Mesothelial cell of epicardium (in vitro differentiated cells): ENCODE data around the gene PSD2. TPM values are rescaled to one million over a fixed set of nuclear protein-coding genes. Genes with fewer than 3 reads are reported as not detected.

Source experiments
- DNase-seq, 2 experiments: peaks; one replicate each; pipeline ENCODE4 v3.0.0; 2021; ENCODE audit warnings: low spot score in 2 of 2; ENCODE audit not compliant: unreplicated experiment in 2 of 2
- H3K27ac Mint-ChIP-seq: 2 replicates; pipeline ENCODE4 v1.8.0; 2021; ENCODE audit warnings: mixed read lengths
- H3K27me3 Mint-ChIP-seq: 2 replicates; pipeline ENCODE4 v1.8.0; 2021; ENCODE audit warnings: low read depth, mixed read lengths
- H3K36me3 Mint-ChIP-seq: 2 replicates; pipeline ENCODE4 v1.8.0; 2021; ENCODE audit warnings: mixed read lengths
- H3K4me1 Mint-ChIP-seq: 2 replicates; pipeline ENCODE4 v1.8.0; 2021; ENCODE audit warnings: mixed read lengths
- H3K4me3 Mint-ChIP-seq: 2 replicates; pipeline ENCODE4 v1.8.0; 2021; ENCODE audit warnings: mild to moderate bottlenecking, moderate library complexity, mixed read lengths
- H3K9me3 Mint-ChIP-seq: 2 replicates; pipeline ENCODE4 v1.8.0; 2021; ENCODE audit warnings: mixed read lengths
- total RNA-seq: library from RNA; stranded (reverse); gene quantifications from 3 replicates; pipeline ENCODE4 v1.2.1, GENCODE V29; 2021
- TF ChIP-seq, protein P1 (sequence below): fragments of 200-600 bp; sonication (generic); IDR thresholded peaks from one replicate; pipeline ENCODE4 v1.5.0; 2021; ENCODE audit warnings: antibody characterized with exemption; ENCODE audit not compliant: unreplicated experiment

Gene PSD2
- total RNA-seq, 1 donor from 2014 or later, result 0.78 TPM

DNA sequence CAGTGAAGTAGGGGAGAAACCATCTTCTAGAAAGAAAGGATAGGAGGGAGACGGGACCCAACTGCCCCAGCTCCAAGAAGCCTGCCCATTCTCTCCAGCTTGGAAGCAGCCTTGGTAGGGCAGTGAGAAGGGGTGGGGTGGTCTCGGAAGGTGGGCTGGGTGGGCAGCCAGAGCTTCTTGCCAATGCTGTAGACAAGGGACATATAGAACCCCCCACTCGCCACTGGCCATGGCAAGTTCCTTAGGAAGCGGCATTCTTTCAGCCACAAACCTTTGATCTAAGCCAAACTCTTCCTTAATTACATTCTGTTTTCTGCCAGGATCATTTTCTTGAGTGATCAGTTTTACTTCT is 90.2 kb downstream of the PSD2 start:
- H3K36me3 Mint-ChIP-seq, result no peaks in the 10 kb centered on the region
- TF ChIP-seq, protein P1, sequence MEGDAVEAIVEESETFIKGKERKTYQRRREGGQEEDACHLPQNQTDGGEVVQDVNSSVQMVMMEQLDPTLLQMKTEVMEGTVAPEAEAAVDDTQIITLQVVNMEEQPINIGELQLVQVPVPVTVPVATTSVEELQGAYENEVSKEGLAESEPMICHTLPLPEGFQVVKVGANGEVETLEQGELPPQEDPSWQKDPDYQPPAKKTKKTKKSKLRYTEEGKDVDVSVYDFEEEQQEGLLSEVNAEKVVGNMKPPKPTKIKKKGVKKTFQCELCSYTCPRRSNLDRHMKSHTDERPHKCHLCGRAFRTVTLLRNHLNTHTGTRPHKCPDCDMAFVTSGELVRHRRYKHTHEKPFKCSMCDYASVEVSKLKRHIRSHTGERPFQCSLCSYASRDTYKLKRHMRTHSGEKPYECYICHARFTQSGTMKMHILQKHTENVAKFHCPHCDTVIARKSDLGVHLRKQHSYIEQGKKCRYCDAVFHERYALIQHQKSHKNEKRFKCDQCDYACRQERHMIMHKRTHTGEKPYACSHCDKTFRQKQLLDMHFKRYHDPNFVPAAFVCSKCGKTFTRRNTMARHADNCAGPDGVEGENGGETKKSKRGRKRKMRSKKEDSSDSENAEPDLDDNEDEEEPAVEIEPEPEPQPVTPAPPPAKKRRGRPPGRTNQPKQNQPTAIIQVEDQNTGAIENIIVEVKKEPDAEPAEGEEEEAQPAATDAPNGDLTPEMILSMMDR, result no peak
- H3K27ac Mint-ChIP-seq, result no peak overlapping the region
- peaks cover 53% of the 10 kb centered on the region for H3K27me3 Mint-ChIP-seq
- no peak overlapping the region for H3K4me3 Mint-ChIP-seq
- peaks cover 9% of the 10 kb centered on the region for H3K4me1 Mint-ChIP-seq
- no peaks in the 10 kb centered on the region for H3K9me3 Mint-ChIP-seq
- DNase-seq, result no peak

DNA sequence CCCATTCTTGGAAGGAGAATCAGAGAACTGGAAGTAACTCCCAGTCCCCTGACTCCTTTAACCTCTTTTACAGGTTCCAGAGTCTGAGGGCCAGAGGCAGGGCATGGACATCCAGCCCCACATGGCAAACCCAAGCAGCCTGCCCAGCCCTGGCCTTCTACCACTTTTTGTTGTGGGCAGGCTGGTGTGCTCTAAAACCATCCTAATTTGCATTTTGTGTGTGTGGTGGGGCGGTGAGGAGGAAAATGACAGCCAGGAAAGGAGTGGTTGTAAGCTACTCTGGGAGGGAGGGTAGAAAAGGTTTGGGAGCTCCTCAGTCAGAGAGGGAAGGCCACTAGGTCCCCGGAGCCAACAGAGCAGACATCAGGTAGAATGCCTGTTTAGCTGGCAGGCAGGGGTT is 90.6 kb downstream of the PSD2 start:
- no peak for DNase-seq
- TF ChIP-seq, protein P1, result no peak
- no peak overlapping the region for H3K4me3 Mint-ChIP-seq
- no peaks in the 10 kb centered on the region for H3K36me3 Mint-ChIP-seq
- no peaks in the 10 kb centered on the region for H3K9me3 Mint-ChIP-seq
- no peak overlapping the region for H3K27ac Mint-ChIP-seq
- H3K27me3 Mint-ChIP-seq, result peaks cover 57% of the 10 kb centered on the region
- peaks cover 6% of the 10 kb centered on the region for H3K4me1 Mint-ChIP-seq

DNA sequence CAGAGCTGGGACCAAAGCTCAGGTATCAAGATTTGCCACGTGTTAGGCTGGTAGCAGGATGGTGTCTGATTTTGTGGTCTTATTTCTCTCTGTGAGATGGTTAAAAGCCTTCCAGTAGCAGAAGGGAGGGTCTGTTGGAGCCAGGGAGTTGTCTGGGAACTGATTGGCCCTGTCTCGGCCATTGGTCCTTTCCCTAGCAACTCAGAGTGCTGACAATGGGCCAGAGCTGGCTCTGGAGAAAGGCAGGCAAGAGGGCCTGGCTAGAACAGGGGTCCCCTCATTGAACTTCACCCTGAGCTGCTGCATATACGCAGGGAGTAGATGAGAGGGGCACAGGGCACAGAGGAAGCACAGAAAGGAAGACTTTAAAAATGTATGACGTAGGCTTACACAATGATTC is 92.8 kb downstream of the PSD2 start:
- Mint-ChIP-seq H3K4me3 (no peak overlapping the region), H3K4me1 (peaks cover 2% of the 10 kb centered on the region), H3K9me3 (no peaks in the 10 kb centered on the region), H3K27ac (no peak overlapping the region), H3K27me3 (peaks cover 77% of the 10 kb centered on the region), H3K36me3 (no peaks in the 10 kb centered on the region)
- no peak for DNase-seq
- TF ChIP-seq, protein P1, result no peak

DNA sequence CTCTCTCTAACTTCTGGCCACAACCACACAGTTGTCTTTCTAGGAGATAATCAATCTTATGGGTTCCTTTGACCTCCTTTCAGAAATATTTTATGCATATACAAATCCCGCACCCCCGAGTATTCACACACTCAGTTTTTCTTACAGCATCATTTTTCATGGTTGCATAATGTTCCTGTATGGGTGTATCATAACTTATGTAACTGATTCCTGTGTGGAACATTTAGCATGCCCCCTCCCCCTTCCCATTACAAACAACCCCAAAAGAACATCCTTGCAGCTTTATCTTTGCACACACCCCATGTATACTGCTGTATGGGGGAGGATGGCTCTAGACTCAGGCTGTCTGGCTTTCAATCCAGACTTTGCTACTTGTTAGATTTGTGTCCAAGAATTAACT is 93.8 kb downstream of the PSD2 start:
- no peak overlapping the region for H3K27ac Mint-ChIP-seq
- no peaks in the 10 kb centered on the region for H3K4me1 Mint-ChIP-seq
- no peaks in the 10 kb centered on the region for H3K36me3 Mint-ChIP-seq
- H3K27me3 Mint-ChIP-seq, result peaks cover 86% of the 10 kb centered on the region
- TF ChIP-seq, protein P1, result no peak
- H3K9me3 Mint-ChIP-seq, result no peaks in the 10 kb centered on the region
- H3K4me3 Mint-ChIP-seq, result no peak overlapping the region
- no peak for DNase-seq

DNA sequence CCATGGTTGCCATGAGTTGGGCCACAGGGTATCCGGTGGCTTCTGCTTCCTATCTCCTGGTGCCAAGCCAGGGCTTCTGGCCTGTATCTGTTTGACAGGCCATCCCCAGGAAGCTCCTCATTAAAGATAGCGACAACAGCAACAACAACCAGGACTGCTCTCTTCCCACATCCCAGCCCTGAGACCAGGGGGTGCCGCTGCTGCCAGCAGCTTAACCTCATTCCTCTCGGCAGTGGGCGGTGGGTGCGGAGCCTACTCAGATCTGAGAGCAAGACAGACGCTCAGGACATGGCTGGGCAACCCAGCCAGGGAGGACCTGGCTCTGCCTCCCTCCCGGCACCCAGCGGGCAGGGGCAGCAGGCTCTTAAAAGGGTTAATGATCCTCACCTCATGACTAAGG is 98.3 kb downstream of the PSD2 start:
- H3K4me1 Mint-ChIP-seq, result peaks cover 5% of the 10 kb centered on the region
- no peaks in the 10 kb centered on the region for H3K36me3 Mint-ChIP-seq
- TF ChIP-seq, protein P1, result no peak
- no peaks in the 10 kb centered on the region for H3K9me3 Mint-ChIP-seq
- no peak overlapping the region for H3K27ac Mint-ChIP-seq
- H3K4me3 Mint-ChIP-seq, result no peak overlapping the region
- H3K27me3 Mint-ChIP-seq, result peaks cover 88% of the 10 kb centered on the region
- no peak for DNase-seq

Other genes starting within 250 kb of the PSD2 start
- 119 to 125 TPM (median 123 TPM) in 3 replicates for gene UBE2D2, start 234.5 kb upstream of the PSD2 start, total RNA-seq
- 35.7 to 38.3 TPM (median 37.4 TPM) in 3 replicates for gene CXXC5, start 147.5 kb upstream of the PSD2 start, total RNA-seq
- 2.0 to 2.8 TPM (median 2.0 TPM) in 3 replicates for gene NRG2, start 247.5 kb downstream of the PSD2 start, total RNA-seq